ENCODE data around the gene ALDH16A1. TPM values are rescaled to one million over a fixed set of nuclear protein-coding genes. Genes with fewer than 3 reads are reported as not detected.
"Not testable (repeated sequence)": the region's sequence is repeated elsewhere in the genome, so short reads cannot be mapped to it uniquely, and the experiment has no call there.

ALDH16A1 gene
- total and polyA plus RNA-seq, 7 donors, result 3.6 to 12.9 (median 7.4) TPM

DNA sequence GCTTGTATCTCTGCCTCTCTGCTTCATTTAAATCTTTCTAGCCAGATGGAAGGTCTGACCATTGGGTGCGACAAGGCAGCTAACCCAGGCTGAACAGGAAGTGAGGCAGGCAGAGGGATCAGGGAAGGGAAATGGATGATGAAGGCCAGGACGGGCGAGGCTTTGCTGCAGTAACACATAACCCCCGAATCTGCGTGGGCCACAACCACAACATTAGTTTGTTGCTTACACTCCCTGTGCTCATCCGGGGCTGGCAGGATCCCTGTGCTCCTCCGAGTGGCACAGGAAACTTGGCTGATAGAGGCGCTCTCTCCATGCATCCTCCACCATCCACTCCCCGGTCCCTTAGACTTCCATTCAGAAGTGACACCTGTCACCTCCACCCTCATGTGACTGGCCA lies 19.9 kb downstream of the ALDH16A1 start:
- H3K4me1 ChIP-seq, result peaks cover 5% of the 10 kb centered on the region
- intact Hi-C loops (cut with DNase I), result no loop called here
- H3K4me3 ChIP-seq, result no peak overlapping the region
- no peak for DNase-seq
- no peaks in the 10 kb centered on the region for H3K36me3 ChIP-seq (ENCODE audit: insufficient read depth in 1 of 2, low read depth in 1 of 2)
- no peaks in the 10 kb centered on the region for H3K9me3 ChIP-seq
- WGBS, 3 donors, result 69 to 77% (median 76%) methylated on average over 9 of the region's 9 CpGs
- no peak for TF ChIP-seq CTCF (IDR thresholded peaks at IDR 0.05)
- ATAC-seq, result no peak
- H3K27me3 ChIP-seq (ENCODE audit: insufficient read depth in 3 of 3, low read length in 2 of 3), result no peaks in the 10 kb centered on the region
- no peak overlapping the region for H3K27ac ChIP-seq

DNA sequence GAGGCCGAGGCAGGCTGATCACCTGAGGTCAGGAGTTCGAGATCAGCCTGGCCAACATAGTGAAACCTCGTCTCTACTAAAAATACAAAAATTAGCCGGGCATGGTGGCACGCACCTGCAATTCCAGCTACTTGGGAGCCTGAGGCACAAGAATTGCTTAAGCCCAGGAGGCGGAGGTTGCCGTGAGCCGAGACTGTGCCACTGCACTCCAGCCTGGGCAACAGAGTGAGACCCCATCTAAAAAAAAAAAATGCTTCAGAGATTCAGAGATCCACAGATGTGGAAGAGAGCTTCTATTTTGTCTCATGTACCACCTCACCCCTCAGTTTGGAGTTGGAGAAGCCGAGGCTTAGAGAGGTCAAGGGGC lies 20.5 kb downstream of the ALDH16A1 start:
- H3K4me1 ChIP-seq, result not testable (repeated sequence)
- H3K27ac ChIP-seq, result peak overlapping the region; percentile 73

GRCh38 chr19:49473868-49474541 lies 21.0 kb downstream of the ALDH16A1 start, which contains the start of gene FLT3LG:
Gene FLT3LG, plus strand, starts transcription at chr19:49474215. Its CDS starts 425 bp downstream, at chr19:49474640.
- 1% methylated on average over 27 to 33 of the region's 33 CpGs for WGBS, 3 donors
- peak within 1 kb of the TSS; percentile 83 for H3K4me3 ChIP-seq
- DNase-seq (peak; percentile 80 to 87), ATAC-seq (peak; percentile 69 to 89 (median 80))
- H3K4me1 ChIP-seq, result peaks cover 5% of the 10 kb centered on the region
- no peaks in the 10 kb centered on the region for H3K27me3 ChIP-seq (ENCODE audit: insufficient read depth in 3 of 3, low read length in 2 of 3)
- H3K36me3 ChIP-seq (ENCODE audit: insufficient read depth in 1 of 2, low read depth in 1 of 2), result no peaks in the 10 kb centered on the region
- peak; percentile 99 for TF ChIP-seq CTCF (IDR thresholded peaks at IDR 0.05)
- intact Hi-C loops (cut with DNase I), result no loop called here
- H3K9me3 ChIP-seq, result no peaks in the 10 kb centered on the region
- H3K27ac ChIP-seq, result peak within 1 kb of the TSS; percentile 73

More for the DNA sequence above, 20.5 kb downstream of the ALDH16A1 start:
- ATAC-seq; H3K36me3 ChIP-seq (ENCODE audit: insufficient read depth in 1 of 2, low read depth in 1 of 2); H3K9me3 ChIP-seq; intact Hi-C loops (cut with DNase I); DNase-seq; H3K27me3 ChIP-seq (ENCODE audit: insufficient read depth in 3 of 3, low read length in 2 of 3): not testable (repeated sequence)
- 60 to 62% (median 62%) methylated on average over 9 of the region's 9 CpGs for WGBS, 3 donors
- H3K4me3 ChIP-seq, result peak overlapping the region; percentile 83

GRCh38 chr19:49474542-49474924 lies 21.5 kb downstream of the ALDH16A1 start:
- H3K4me1 ChIP-seq, result peaks cover 5% of the 10 kb centered on the region
- DNase-seq, result no peak
- H3K27ac ChIP-seq, result peak overlapping the region; percentile 73
- no peaks in the 10 kb centered on the region for H3K27me3 ChIP-seq (ENCODE audit: insufficient read depth in 3 of 3, low read length in 2 of 3)
- no peaks in the 10 kb centered on the region for H3K9me3 ChIP-seq
- peak overlapping the region; percentile 83 for H3K4me3 ChIP-seq
- 5 to 7% (median 7%) methylated on average over 11 of the region's 11 CpGs for WGBS, 3 donors
- no peak for TF ChIP-seq CTCF (IDR thresholded peaks at IDR 0.05)
- peak in 1 of 4 donors; percentile 5 for ATAC-seq
- H3K36me3 ChIP-seq (ENCODE audit: insufficient read depth in 1 of 2, low read depth in 1 of 2), result no peaks in the 10 kb centered on the region
- intact Hi-C loops (cut with DNase I), result no loop called here

DNA sequence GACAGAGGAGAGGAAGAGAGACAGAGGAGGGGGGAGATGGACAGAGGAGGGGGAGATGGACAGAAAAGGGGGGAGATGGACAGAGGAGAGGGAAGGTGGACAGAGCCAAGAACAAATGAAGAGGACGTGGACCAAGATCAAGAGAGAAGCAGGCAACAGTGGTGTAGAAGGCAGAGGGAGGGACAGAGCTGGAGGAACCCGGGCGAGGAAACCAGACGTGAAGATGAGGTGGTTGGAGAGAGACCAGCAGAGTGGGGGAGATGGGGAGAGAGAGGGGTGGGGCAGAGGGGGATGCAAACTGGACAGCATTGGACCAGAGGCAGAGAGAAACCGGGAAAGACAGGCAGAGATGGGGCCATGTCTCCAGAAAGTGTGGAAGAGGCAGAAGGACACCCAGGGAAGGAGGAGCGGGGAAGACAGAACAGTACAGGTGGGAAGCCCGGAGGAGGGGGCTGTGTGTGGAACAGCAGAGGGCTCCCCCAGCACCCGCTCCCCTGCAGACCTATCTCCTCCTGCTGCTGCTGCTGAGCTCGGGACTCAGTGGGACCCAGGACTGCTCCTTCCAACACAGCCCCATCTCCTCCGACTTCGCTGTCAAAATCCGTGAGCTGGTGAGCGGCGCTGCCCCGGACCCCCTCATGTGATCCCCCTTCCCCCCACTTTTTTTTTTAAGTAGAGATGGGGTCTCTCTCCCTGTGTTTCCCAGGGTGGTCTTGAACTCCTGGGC lies 22.3 kb downstream of the ALDH16A1 start:
- Histone ChIP-seq H3K4me1 (peaks cover 5% of the 10 kb centered on the region), H3K9me3 (no peaks in the 10 kb centered on the region), H3K27ac (no peak overlapping the region), H3K4me3 (no peak overlapping the region), H3K36me3 (ENCODE audit: insufficient read depth in 1 of 2, low read depth in 1 of 2) (no peaks in the 10 kb centered on the region), H3K27me3 (ENCODE audit: insufficient read depth in 3 of 3, low read length in 2 of 3) (no peaks in the 10 kb centered on the region)
- whole genome bisulfite sequencing, 3 donors, result 59 to 70% (median 68%) methylated on average over 12 to 15 of the region's 15 CpGs
- no peak for TF ChIP-seq CTCF (IDR thresholded peaks at IDR 0.05)
- ATAC-seq, result no peak
- no peak for DNase-seq
- intact Hi-C loops (cut with DNase I), result no loop called here
